Measurements from ENCODE around the gene MYB. TPM values are rescaled to one million over a fixed set of nuclear protein-coding genes. Genes with fewer than 3 reads are reported as not detected.

Gene MYB
- total and polyA plus RNA-seq, 8 donors = 0.07 to 0.37 (median 0.17) TPM; not detected in 3

- WGBS, 2 donors = 77 to 87% methylated on average over 10 of the region's 10 CpGs
- FAIRE-seq = no peak
Measured at GRCh38 chr6:135196739-135197510, 15.8 kb downstream of the MYB start.

GRCh38 chr6:135202836-135203235 lies 21.7 kb downstream of the MYB start:
- intact Hi-C loops (cut with DNase I) = no loop called here
- ATAC-seq = no peak
- H3K36me3 ChIP-seq = no peaks in the 10 kb centered on the region
- H3K4me1 ChIP-seq = no peaks in the 10 kb centered on the region
- no peaks in the 10 kb centered on the region for H3K27me3 ChIP-seq
- no peaks in the 10 kb centered on the region for H3K9me3 ChIP-seq
- H3K4me3 ChIP-seq = no peak overlapping the region
- H3K27ac ChIP-seq = no peak overlapping the region
- WGBS, 2 donors = 64 to 67% methylated on average over 1 of the region's 1 CpG
- TF ChIP-seq, protein P1, sequence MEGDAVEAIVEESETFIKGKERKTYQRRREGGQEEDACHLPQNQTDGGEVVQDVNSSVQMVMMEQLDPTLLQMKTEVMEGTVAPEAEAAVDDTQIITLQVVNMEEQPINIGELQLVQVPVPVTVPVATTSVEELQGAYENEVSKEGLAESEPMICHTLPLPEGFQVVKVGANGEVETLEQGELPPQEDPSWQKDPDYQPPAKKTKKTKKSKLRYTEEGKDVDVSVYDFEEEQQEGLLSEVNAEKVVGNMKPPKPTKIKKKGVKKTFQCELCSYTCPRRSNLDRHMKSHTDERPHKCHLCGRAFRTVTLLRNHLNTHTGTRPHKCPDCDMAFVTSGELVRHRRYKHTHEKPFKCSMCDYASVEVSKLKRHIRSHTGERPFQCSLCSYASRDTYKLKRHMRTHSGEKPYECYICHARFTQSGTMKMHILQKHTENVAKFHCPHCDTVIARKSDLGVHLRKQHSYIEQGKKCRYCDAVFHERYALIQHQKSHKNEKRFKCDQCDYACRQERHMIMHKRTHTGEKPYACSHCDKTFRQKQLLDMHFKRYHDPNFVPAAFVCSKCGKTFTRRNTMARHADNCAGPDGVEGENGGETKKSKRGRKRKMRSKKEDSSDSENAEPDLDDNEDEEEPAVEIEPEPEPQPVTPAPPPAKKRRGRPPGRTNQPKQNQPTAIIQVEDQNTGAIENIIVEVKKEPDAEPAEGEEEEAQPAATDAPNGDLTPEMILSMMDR (IDR thresholded peaks at IDR 0.05) = no peak
- FAIRE-seq = no peak
- DNase-seq = no peak

More at GRCh38 chr6:135196739-135197510, 15.8 kb downstream of the MYB start:
- DNase-seq = no peak
- TF ChIP-seq, protein P1 (IDR thresholded peaks at IDR 0.05) = no peak
- Histone ChIP-seq H3K4me1 (no peaks in the 10 kb centered on the region), H3K27me3 (no peaks in the 10 kb centered on the region), H3K4me3 (no peak overlapping the region), H3K9me3 (no peaks in the 10 kb centered on the region), H3K27ac (no peak overlapping the region), H3K36me3 (no peaks in the 10 kb centered on the region)
- ATAC-seq = no peak
- intact Hi-C loops (cut with DNase I) = no loop called here

DNA sequence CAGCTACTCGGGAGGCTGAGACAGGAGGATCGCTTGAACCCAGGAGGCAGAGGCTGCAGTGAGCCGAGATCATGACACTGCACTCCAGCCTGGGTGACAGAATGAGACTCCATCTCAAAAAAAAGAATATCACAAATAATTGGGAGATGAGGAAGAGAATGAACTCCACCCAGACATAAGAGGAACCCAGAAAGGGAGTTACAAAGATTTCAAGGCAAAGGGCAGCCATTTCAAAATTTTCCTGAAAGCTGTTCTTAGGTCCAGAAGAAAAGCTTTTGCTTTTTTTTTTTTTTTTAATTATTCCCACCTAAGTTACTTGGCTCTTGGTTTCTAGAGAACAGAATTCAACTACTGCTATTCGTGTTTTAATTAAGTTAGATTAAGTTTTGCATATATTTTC lies 23.8 kb downstream of the MYB start:
- no peak for DNase-seq
- intact Hi-C loops (cut with DNase I) = no loop called here
- H3K36me3 ChIP-seq = no peaks in the 10 kb centered on the region
- no peaks in the 10 kb centered on the region for H3K9me3 ChIP-seq
- no peak for FAIRE-seq
- H3K27ac ChIP-seq = no peak overlapping the region
- TF ChIP-seq, protein P1 (IDR thresholded peaks at IDR 0.05) = no peak
- no peak overlapping the region for H3K4me3 ChIP-seq
- 87 to 93% methylated on average over 4 of the region's 4 CpGs for WGBS, 2 donors
- no peak for ATAC-seq
- no peaks in the 10 kb centered on the region for H3K27me3 ChIP-seq
- no peaks in the 10 kb centered on the region for H3K4me1 ChIP-seq

- ATAC-seq = peak in 1 of 4 donors; percentile 43
- Histone ChIP-seq H3K9me3 (no peaks in the 10 kb centered on the region), H3K4me3 (no peak overlapping the region), H3K4me1 (no peaks in the 10 kb centered on the region), H3K27me3 (no peaks in the 10 kb centered on the region), H3K36me3 (no peaks in the 10 kb centered on the region), H3K27ac (no peak overlapping the region)
- intact Hi-C loops (cut with DNase I) = no loop called here
- FAIRE-seq = no peak
- TF ChIP-seq, protein P1 (IDR thresholded peaks at IDR 0.05) = no peak
- no peak for DNase-seq
- 84 to 87% methylated on average over 6 of the region's 6 CpGs for WGBS, 2 donors
Measured at GRCh38 chr6:135209803-135210202, 28.7 kb downstream of the MYB start.

DNA sequence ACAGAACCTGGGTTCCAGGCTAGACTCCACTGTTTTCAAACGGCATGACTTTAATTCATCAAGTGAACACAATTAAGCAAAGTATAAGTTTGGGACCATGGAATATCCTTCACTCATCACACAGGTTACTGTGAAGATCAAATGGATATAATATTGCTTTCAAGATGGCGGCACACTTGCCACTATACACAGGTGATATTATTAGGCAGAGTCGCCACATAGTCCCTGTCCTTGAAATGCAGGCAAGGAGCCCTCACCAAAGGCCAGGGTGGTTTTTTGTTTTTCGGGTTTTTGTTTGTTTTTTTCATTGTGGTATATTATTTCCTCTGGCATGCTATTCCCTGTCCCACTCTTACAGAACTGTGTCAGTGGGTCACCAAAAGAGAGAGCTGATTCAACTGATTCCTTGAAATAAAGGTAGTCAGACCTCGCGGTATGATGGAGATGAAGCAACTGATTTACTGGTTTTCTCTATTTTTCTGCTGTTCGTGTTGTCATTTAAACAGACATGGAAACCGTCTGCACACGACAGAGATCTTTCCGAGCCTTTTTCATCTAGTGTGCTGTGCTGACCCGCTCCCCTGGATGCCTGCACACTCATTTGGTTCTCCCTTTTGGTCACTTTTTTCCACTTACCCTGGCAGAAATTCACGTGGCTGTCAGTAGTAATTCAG lies 29.7 kb downstream of the MYB start:
- no peak for ATAC-seq
- intact Hi-C loops (cut with DNase I) = no loop called here
- H3K9me3 ChIP-seq = no peaks in the 10 kb centered on the region
- FAIRE-seq = no peak
- WGBS, 2 donors = 82 to 89% methylated on average over 12 of the region's 12 CpGs
- DNase-seq = no peak
- H3K27me3 ChIP-seq = no peaks in the 10 kb centered on the region
- TF ChIP-seq, protein P1 (IDR thresholded peaks at IDR 0.05) = no peak
- H3K4me1 ChIP-seq = no peaks in the 10 kb centered on the region
- H3K36me3 ChIP-seq = no peaks in the 10 kb centered on the region
- no peak overlapping the region for H3K4me3 ChIP-seq
- H3K27ac ChIP-seq = no peak overlapping the region

Data from pancreas (tissue), 10 donors.